H9 (cell line): ENCODE data around the gene KIAA0930. TPM values are rescaled to one million over a fixed set of nuclear protein-coding genes. Genes with fewer than 3 reads are reported as not detected.

Experiments used
- DNase-seq: peaks from one replicate; pipeline ENCODE4 v3.0.0-alpha.2; 2017
- H2AFZ ChIP-seq: one replicate; pipeline ENCODE4 v1.6.1; 2013; ENCODE audit warnings: mild to moderate bottlenecking, low read length, control low read depth, moderate library complexity
- H2AK5ac ChIP-seq: 2 replicates; pipeline ENCODE4 v1.6.1; 2013; ENCODE audit warnings: low read length, control low read depth, mixed read lengths; ENCODE audit not compliant: insufficient read length
- H2BK120ac ChIP-seq: one replicate; pipeline ENCODE4 v1.6.1; 2013; ENCODE audit warnings: low read depth, mild to moderate bottlenecking, low read length, control low read depth, inconsistent platforms; ENCODE audit not compliant: poor library complexity, severe bottlenecking
- H2BK12ac ChIP-seq: 2 replicates; pipeline ENCODE4 v1.6.1; 2013; ENCODE audit warnings: low read length, control low read depth, mixed read lengths, low read depth; ENCODE audit not compliant: insufficient read length
- H2BK15ac ChIP-seq: 2 replicates; pipeline ENCODE4 v1.6.1; 2013; ENCODE audit warnings: low read depth, low read length, control low read depth
- H2BK20ac ChIP-seq: one replicate; pipeline ENCODE4 v1.6.1; 2013; ENCODE audit warnings: low read depth, mild to moderate bottlenecking, low read length, control low read depth, inconsistent platforms; ENCODE audit not compliant: poor library complexity, severe bottlenecking
- H2BK5ac ChIP-seq: 2 replicates; pipeline ENCODE4 v1.6.1; 2013; ENCODE audit warnings: low read length, control low read depth, mixed read lengths; ENCODE audit not compliant: insufficient read length
- H3K14ac ChIP-seq: 2 replicates; pipeline ENCODE4 v1.6.1; 2013; ENCODE audit warnings: low read length, control low read depth; ENCODE audit not compliant: insufficient read depth
- H3K18ac ChIP-seq: 2 replicates; pipeline ENCODE4 v1.6.1; 2013; ENCODE audit warnings: low read depth, mild to moderate bottlenecking, mixed read lengths, low read length, control low read depth; ENCODE audit not compliant: insufficient read length
- H3K23ac ChIP-seq: 2 replicates; pipeline ENCODE4 v1.6.1; 2013; ENCODE audit warnings: low read length, control low read depth, mixed read lengths, low read depth; ENCODE audit not compliant: insufficient read length
- H3K23me2 ChIP-seq: 2 replicates; pipeline ENCODE4 v1.6.1; 2013; ENCODE audit warnings: low read depth, mild to moderate bottlenecking, mixed read lengths, low read length, control low read depth; ENCODE audit not compliant: insufficient read length, poor library complexity, severe bottlenecking
- H3K27ac ChIP-seq: 2 replicates; pipeline ENCODE4 v1.5.1; 2013; ENCODE audit warnings: low read length, control low read depth, mixed read lengths, low read depth; ENCODE audit not compliant: insufficient read length
- H3K27me3 ChIP-seq: 2 replicates; pipeline ENCODE4 v1.6.1; 2013; ENCODE audit warnings: low read length, control low read depth, inconsistent platforms; ENCODE audit not compliant: insufficient read depth
- H3K4ac ChIP-seq: 2 replicates; pipeline ENCODE4 v1.6.1; 2013; ENCODE audit warnings: low read depth, mild to moderate bottlenecking, control low read depth, inconsistent platforms, low read length, moderate library complexity
- H3K4me1 ChIP-seq: 2 replicates; pipeline ENCODE4 v1.6.1; 2013; ENCODE audit warnings: low read length, control low read depth, inconsistent platforms; ENCODE audit not compliant: insufficient read depth
- H3K4me2 ChIP-seq: 2 replicates; pipeline ENCODE4 v1.6.1; 2013; ENCODE audit warnings: low read length, control low read depth, mixed read lengths; ENCODE audit not compliant: insufficient read length, insufficient read depth
- H3K56ac ChIP-seq: 2 replicates; pipeline ENCODE4 v1.6.1; 2013; ENCODE audit warnings: low read depth, mild to moderate bottlenecking, mixed read lengths, low read length, control low read depth; ENCODE audit not compliant: insufficient read length
- H3K79me1 ChIP-seq: 2 replicates; pipeline ENCODE4 v1.6.1; 2013; ENCODE audit warnings: low read depth, mild to moderate bottlenecking, moderate library complexity, low read length, control low read depth, inconsistent platforms; ENCODE audit not compliant: insufficient read depth, poor library complexity, severe bottlenecking
- H3K79me2 ChIP-seq: 2 replicates; pipeline ENCODE4 v1.6.1; 2013; ENCODE audit warnings: low read length, control low read depth, inconsistent platforms; ENCODE audit not compliant: insufficient read depth
- H3K9ac ChIP-seq: 2 replicates; pipeline ENCODE4 v1.6.1; 2013; ENCODE audit warnings: low read length, control low read depth, mixed read lengths; ENCODE audit not compliant: insufficient read length; ENCODE audit errors: extremely low read depth
- H3K9me3 ChIP-seq: one replicate; pipeline ENCODE4 v1.6.1; 2013; ENCODE audit warnings: low read depth, low read length, inconsistent platforms; ENCODE audit not compliant: control insufficient read depth
- H3T11ph ChIP-seq: one replicate; pipeline ENCODE4 v1.6.1; 2013; ENCODE audit warnings: mild to moderate bottlenecking, low read length, control low read depth, inconsistent platforms
- H4K20me1 ChIP-seq: one replicate; pipeline ENCODE4 v1.6.1; 2013; ENCODE audit not compliant: control insufficient read depth, insufficient read length, insufficient read depth
- H4K5ac ChIP-seq: 2 replicates; pipeline ENCODE4 v1.6.1; 2013; ENCODE audit warnings: low read depth, mild to moderate bottlenecking, mixed read lengths, low read length, control low read depth; ENCODE audit not compliant: insufficient read length
- H4K8ac ChIP-seq: replicated peaks from 2 replicates; pipeline ENCODE4 v1.6.1; 2013; ENCODE audit warnings: low read length, control low read depth, mixed read lengths, low read depth; ENCODE audit not compliant: insufficient read length
- H4K91ac ChIP-seq: 2 replicates; pipeline ENCODE4 v1.6.1; 2013; ENCODE audit warnings: low read depth, mild to moderate bottlenecking, moderate library complexity, mixed read lengths, low read length, control low read depth; ENCODE audit not compliant: insufficient read length
- H3K27ac Mint-ChIP-seq, 3 experiments: 2 replicates in 2 of 3; 3 replicates in 1 of 3; pipeline ENCODE4 v1.8.0; 2020 to 2021; ENCODE audit warnings: mixed read lengths in 3 of 3, mild to moderate bottlenecking in 1 of 3, moderate library complexity in 1 of 3
- H3K27me3 Mint-ChIP-seq: 2 replicates; pipeline ENCODE4 v1.8.0; 2021; ENCODE audit warnings: low read depth, mild to moderate bottlenecking, moderate library complexity, mixed read lengths
- H3K36me3 Mint-ChIP-seq, 3 experiments: 2 replicates in 2 of 3; 3 replicates in 1 of 3; pipeline ENCODE4 v1.8.0; 2020 to 2021; ENCODE audit warnings: low read depth in 3 of 3, mixed read lengths in 3 of 3; ENCODE audit not compliant: insufficient read depth in 1 of 3
- H3K4me1 Mint-ChIP-seq, 2 experiments: 2 replicates each; pipeline ENCODE4 v1.8.0; 2020; ENCODE audit warnings: mixed read lengths in 2 of 2
- H3K4me3 Mint-ChIP-seq, 2 experiments: 2 replicates in 1 of 2; 3 replicates in 1 of 2; pipeline ENCODE4 v1.8.0; 2020 to 2021; ENCODE audit warnings: mild to moderate bottlenecking in 2 of 2, mixed read lengths in 2 of 2, moderate library complexity in 1 of 2
- H3K9me3 Mint-ChIP-seq, 2 experiments: 2 replicates in 1 of 2; 3 replicates in 1 of 2; pipeline ENCODE4 v1.8.0; 2020; ENCODE audit warnings: mild to moderate bottlenecking in 2 of 2, mixed read lengths in 2 of 2, moderate library complexity in 1 of 2
- WGBS: extraction: QIAGEN DNeasy Blood & Tissue Kit; methylation state at CpG from one replicate; pipeline ENCODE4 v1.1.7; 2013; ENCODE audit warnings: missing lambda C conversion rate, low lambda C conversion rate, mixed read lengths; ENCODE audit not compliant: insufficient read length; ENCODE audit errors: extremely low coverage; 5-methylcytosine and 5-hydroxymethylcytosine counted together
- total RNA-seq: library from RNA; stranded (reverse); gene quantifications from 2 replicates; pipeline ENCODE4 v1.2.1, GENCODE V29; 2021
- TF ChIP-seq, protein P1 (sequence below): fragments of 200-600 bp; sonication (generic); conservative IDR thresholded peaks from 3 replicates; pipeline ENCODE4 v1.8.0; 2021; ENCODE audit warnings: antibody characterized with exemption, mild to moderate bottlenecking

The KIAA0930 gene
- total RNA-seq, 1 experiment from 2014 or later = 46.2 TPM

DNA sequence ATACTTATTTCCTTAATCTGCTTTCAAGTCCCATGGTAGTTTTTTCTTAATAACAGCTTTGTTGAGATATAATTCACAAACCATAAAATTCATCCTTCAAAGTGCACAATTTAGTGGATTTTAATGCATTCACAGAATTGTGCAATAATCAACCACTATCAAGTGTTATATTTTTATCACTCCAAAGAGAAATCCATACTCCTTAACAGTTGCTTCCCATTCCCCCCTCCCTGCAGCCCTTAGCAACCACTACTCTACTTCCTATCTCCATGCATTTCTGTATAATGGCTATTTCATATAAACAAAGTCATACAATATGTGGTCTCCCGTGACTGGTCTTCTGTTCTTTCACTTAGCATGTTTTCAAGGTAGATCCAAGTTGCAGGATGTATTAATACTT, 95.8 kb downstream of the KIAA0930 start:
- Histone ChIP-seq H2BK5ac (no peak overlapping the region), H3K18ac (no peak overlapping the region), H2AK5ac (no peak overlapping the region), H4K20me1 (no peaks in the 10 kb centered on the region), H3K9me3 (no peaks in the 10 kb centered on the region), H3K23ac (no peak overlapping the region), H3T11ph (no peak overlapping the region), H3K4ac (no peak overlapping the region), H3K27me3 (no peaks in the 10 kb centered on the region), H4K91ac (no peak overlapping the region), H2BK20ac (no peak overlapping the region), H3K56ac (no peak overlapping the region), H4K8ac (no peak overlapping the region), H3K79me2 (no peaks in the 10 kb centered on the region), H3K4me2 (no peak overlapping the region), H3K4me1 (no peaks in the 10 kb centered on the region), H3K9ac (no peak overlapping the region), H3K14ac (no peak overlapping the region), H3K27ac (no peak overlapping the region), H4K5ac (no peak overlapping the region), H3K79me1 (no peaks in the 10 kb centered on the region), H3K23me2 (no peaks in the 10 kb centered on the region), H2AFZ (no peak overlapping the region), H2BK120ac (no peak overlapping the region), H2BK15ac (no peak overlapping the region), H2BK12ac (no peak overlapping the region)
- Mint-ChIP-seq H3K36me3 (peaks cover 0 to 13% (median 2%) of the 10 kb centered on the region in 3 experiments; a peak in 4 of 7 replicates), H3K4me3 (no peak overlapping the region), H3K4me1 (no peaks in the 10 kb centered on the region), H3K27ac (no peak overlapping the region), H3K27me3 (peaks cover 2% of the 10 kb centered on the region; the same call in 1 of the 2 replicates), H3K9me3 (peaks cover 16 to 18% of the 10 kb centered on the region in 2 experiments)
- WGBS = no CpG with 5 or more reads among the region's 1 CpG
- no peak for DNase-seq
- TF ChIP-seq, protein P1, sequence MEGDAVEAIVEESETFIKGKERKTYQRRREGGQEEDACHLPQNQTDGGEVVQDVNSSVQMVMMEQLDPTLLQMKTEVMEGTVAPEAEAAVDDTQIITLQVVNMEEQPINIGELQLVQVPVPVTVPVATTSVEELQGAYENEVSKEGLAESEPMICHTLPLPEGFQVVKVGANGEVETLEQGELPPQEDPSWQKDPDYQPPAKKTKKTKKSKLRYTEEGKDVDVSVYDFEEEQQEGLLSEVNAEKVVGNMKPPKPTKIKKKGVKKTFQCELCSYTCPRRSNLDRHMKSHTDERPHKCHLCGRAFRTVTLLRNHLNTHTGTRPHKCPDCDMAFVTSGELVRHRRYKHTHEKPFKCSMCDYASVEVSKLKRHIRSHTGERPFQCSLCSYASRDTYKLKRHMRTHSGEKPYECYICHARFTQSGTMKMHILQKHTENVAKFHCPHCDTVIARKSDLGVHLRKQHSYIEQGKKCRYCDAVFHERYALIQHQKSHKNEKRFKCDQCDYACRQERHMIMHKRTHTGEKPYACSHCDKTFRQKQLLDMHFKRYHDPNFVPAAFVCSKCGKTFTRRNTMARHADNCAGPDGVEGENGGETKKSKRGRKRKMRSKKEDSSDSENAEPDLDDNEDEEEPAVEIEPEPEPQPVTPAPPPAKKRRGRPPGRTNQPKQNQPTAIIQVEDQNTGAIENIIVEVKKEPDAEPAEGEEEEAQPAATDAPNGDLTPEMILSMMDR = no peak
